Smooth muscle cell (in vitro differentiated cells): Measurements from ENCODE around the gene HDAC4. TPM values are rescaled to one million over a fixed set of nuclear protein-coding genes. Genes with fewer than 3 reads are reported as not detected.

Experiments
- DNase-seq: peaks from one replicate; lab custom pipeline; 2025; ENCODE audit not compliant: unreplicated experiment; lab: John Stamatoyannopoulos, UW
- H2AFZ ChIP-seq: fragments of 200-600 bp; sonication (generic); 2 replicates; pipeline ENCODE4 v1.6.0; 2016; ENCODE audit warnings: antibody characterized with exemption, low read depth, mild to moderate bottlenecking
- H3F3A ChIP-seq: fragments of 200-600 bp; sonication (generic); 2 replicates; pipeline ENCODE4 v1.6.0; 2017; ENCODE audit warnings: antibody characterized with exemption, low read depth
- H3K27ac ChIP-seq: fragments of 200-600 bp; sonication (generic); 2 replicates; pipeline ENCODE4 v1.5.1; 2016; ENCODE audit warnings: low read depth, mild to moderate bottlenecking
- H3K27me3 ChIP-seq: fragments of 200-600 bp; sonication (generic); 2 replicates; pipeline ENCODE4 v1.6.1; 2016; ENCODE audit warnings: low read depth, mild to moderate bottlenecking
- H3K36me3 ChIP-seq: fragments of 200-600 bp; sonication (generic); 2 replicates; pipeline ENCODE4 v1.5.1; 2016; ENCODE audit warnings: low read depth
- H3K4me1 ChIP-seq: fragments of 200-600 bp; sonication (generic); 2 replicates; pipeline ENCODE4 v1.5.1; 2016; ENCODE audit warnings: low read depth
- H3K4me2 ChIP-seq: fragments of 200-600 bp; sonication (generic); 2 replicates; pipeline ENCODE4 v1.6.0; 2016; ENCODE audit warnings: mild to moderate bottlenecking
- H3K4me3 ChIP-seq: fragments of 200-600 bp; sonication (generic); 2 replicates; pipeline ENCODE4 v1.5.1; 2016; ENCODE audit warnings: mild to moderate bottlenecking
- H3K79me2 ChIP-seq: fragments of 200-600 bp; sonication (generic); 2 replicates; pipeline ENCODE4 v1.6.0; 2016; ENCODE audit warnings: low read depth, mild to moderate bottlenecking
- H3K9ac ChIP-seq: fragments of 200-600 bp; sonication (generic); 2 replicates; pipeline ENCODE4 v1.6.0; 2016; ENCODE audit warnings: low read depth
- H3K9me3 ChIP-seq: fragments of 200-600 bp; sonication (generic); replicated peaks from 2 replicates; pipeline ENCODE4 v1.5.1; 2016; ENCODE audit warnings: low read depth
- H4K20me1 ChIP-seq: fragments of 200-600 bp; sonication (generic); 2 replicates; pipeline ENCODE4 v1.6.0; 2016; ENCODE audit warnings: low read depth
- CTCF ChIP-seq: fragments of 200-600 bp; sonication (generic); IDR thresholded peaks from 2 replicates; pipeline ENCODE4 v1.5.1; 2017; ENCODE audit warnings: borderline replicate concordance, mild to moderate bottlenecking, antibody characterized with exemption; ENCODE audit not compliant: insufficient read depth, poor library complexity, severe bottlenecking
- WGBS: methylation state at CpG from one replicate; pipeline ENCODE4 v1.1.7; 2016; ENCODE audit warnings: low lambda C conversion rate; 5-methylcytosine and 5-hydroxymethylcytosine counted together
- polyA plus RNA-seq: library from polyadenylated mRNA; unstranded; fragments of >200 nt; fragmentation: Nextera tagmentation; extraction: Ambion mirVana; gene quantifications from 2 replicates; pipeline ENCODE4 v1.2.1, GENCODE V29; 2016
- total RNA-seq: library from RNA; depleted of rRNA; stranded (reverse); fragments of >200 nt; gene quantifications from 2 replicates; pipeline ENCODE4 v1.2.3, GENCODE V29; 2014

Gene HDAC4
- total and polyA plus RNA-seq, 2 experiments from 2014 or later: 6.2 to 35.7 TPM

- peaks cover 59% of the 10 kb centered on the region for H3K79me2 ChIP-seq
Observed at GRCh38 chr2:239247401-239248245, 153.2 kb downstream of the HDAC4 start.

GRCh38 chr2:239246723-239247122 is 154.1 kb downstream of the HDAC4 start:
- no peak for DNase-seq
- Histone ChIP-seq H3K4me3 (no peak overlapping the region), H3F3A (peaks cover 5% of the 10 kb centered on the region), H3K9ac (no peak overlapping the region), H3K4me2 (no peak overlapping the region), H3K36me3 (no peaks in the 10 kb centered on the region), H3K4me1 (peaks cover 13% of the 10 kb centered on the region), H3K27ac (no peak overlapping the region), H4K20me1 (peaks cover 28% of the 10 kb centered on the region), H2AFZ (no peak overlapping the region), H3K79me2 (peaks cover 60% of the 10 kb centered on the region), H3K27me3 (no peaks in the 10 kb centered on the region), H3K9me3 (no peaks in the 10 kb centered on the region)
- 92% methylated on average over 11 of the region's 11 CpGs for WGBS
- no peak for TF ChIP-seq CTCF

More at GRCh38 chr2:239247401-239248245, 153.2 kb downstream of the HDAC4 start:
- H3K27ac ChIP-seq: no peak overlapping the region
- no peak overlapping the region for H3K4me3 ChIP-seq
- peaks cover 13% of the 10 kb centered on the region for H3K4me1 ChIP-seq
- H3K9ac ChIP-seq: no peak overlapping the region
- no peaks in the 10 kb centered on the region for H3K27me3 ChIP-seq
- H4K20me1 ChIP-seq: peaks cover 28% of the 10 kb centered on the region
- H3K9me3 ChIP-seq: no peaks in the 10 kb centered on the region
- H3K4me2 ChIP-seq: no peak overlapping the region
- 78% methylated on average over 31 of the region's 31 CpGs for WGBS
- TF ChIP-seq CTCF: no peak
- H3F3A ChIP-seq: peaks cover 5% of the 10 kb centered on the region
- DNase-seq: no peak
- no peaks in the 10 kb centered on the region for H3K36me3 ChIP-seq
- H2AFZ ChIP-seq: no peak overlapping the region

DNA sequence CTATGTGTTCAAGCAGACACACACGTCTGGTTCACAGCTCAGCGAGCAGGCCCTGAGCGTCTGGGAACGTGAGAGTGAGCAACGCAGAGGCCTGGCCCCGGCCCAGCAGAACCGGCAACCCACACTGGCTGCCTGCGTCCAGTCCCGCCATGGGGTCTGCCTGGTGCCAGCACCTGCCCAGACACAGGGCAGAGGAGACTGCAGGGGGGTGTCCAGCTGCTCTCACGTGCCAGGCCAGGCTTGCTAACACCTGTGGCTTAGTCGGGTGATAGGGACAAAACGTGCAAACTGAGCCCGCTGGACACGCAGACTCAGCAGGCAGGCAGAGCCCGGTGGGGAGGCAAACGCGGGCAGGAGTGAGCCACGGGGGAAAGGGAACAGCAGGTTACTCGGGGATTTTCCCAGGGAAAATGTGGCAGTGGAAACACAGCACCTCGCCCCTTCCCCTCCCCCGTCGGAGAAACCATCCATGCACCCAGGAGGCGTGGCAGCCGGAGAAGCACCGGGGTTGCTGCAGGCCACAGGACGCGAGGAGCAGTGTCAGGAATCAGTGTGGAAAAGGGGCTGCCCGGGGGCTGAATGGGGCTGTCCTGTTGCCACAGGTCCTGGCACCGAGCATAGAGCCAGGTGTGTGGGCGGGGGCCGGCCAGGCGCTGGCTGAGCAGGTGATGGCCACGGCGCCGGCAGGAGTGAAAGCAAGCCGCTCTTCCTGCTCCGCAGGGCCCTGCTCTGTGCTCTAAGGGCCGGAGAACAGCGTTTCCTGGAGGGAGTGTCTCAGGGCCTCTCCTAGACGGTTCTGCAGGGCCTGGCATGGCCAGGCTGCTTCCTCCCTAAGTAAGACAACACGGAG is 154.7 kb downstream of the HDAC4 start:
- no peak overlapping the region for H3K27ac ChIP-seq
- no peak overlapping the region for H3K4me2 ChIP-seq
- 75% methylated on average over 41 of the region's 41 CpGs for WGBS
- H3K79me2 ChIP-seq: peaks cover 59% of the 10 kb centered on the region
- no peak overlapping the region for H2AFZ ChIP-seq
- H3K36me3 ChIP-seq: no peaks in the 10 kb centered on the region
- H3K27me3 ChIP-seq: no peaks in the 10 kb centered on the region
- no peak for TF ChIP-seq CTCF
- H3K4me3 ChIP-seq: no peak overlapping the region
- no peaks in the 10 kb centered on the region for H3K9me3 ChIP-seq
- H4K20me1 ChIP-seq: peaks cover 28% of the 10 kb centered on the region
- DNase-seq: no peak
- peaks cover 13% of the 10 kb centered on the region for H3K4me1 ChIP-seq
- peaks cover 5% of the 10 kb centered on the region for H3F3A ChIP-seq
- H3K9ac ChIP-seq: no peak overlapping the region
